ENCODE data around the gene CLIC2. TPM values are rescaled to one million over a fixed set of nuclear protein-coding genes. Genes with fewer than 3 reads are reported as not detected.
A peak's percentile ranks its signal among the peaks of the same experiment; 100 is the strongest.
"Not testable (repeated sequence)": the region's sequence is repeated elsewhere in the genome, so short reads cannot be mapped to it uniquely, and the experiment has no call there.

CLIC2 gene
- polyA plus RNA-seq (ENCODE audit: insufficient read length in 3 of 3): 1 to 10 TPM; 2.7 to 5.0 (median 3.8) TPM

GRCh38 chrX:155334486-155335336 lies at the start of gene CLIC2:
CLIC2 (minus strand) TSS chrX:155334614; CDS start chrX:155334427, 187 bp downstream.
- peak in 1 of 3 donors; percentile 1 for DNase-seq (ENCODE audit: low read depth in 3 of 3, low spot score in 2 of 3)

GRCh38 chrX:155382529-155382967 lies 48.1 kb upstream of the CLIC2 start:
- DNase-seq (ENCODE audit: low read depth in 3 of 3, low spot score in 2 of 3): not testable (repeated sequence)

- not testable (repeated sequence) for DNase-seq (ENCODE audit: low read depth in 3 of 3, low spot score in 2 of 3)
Observed at GRCh38 chrX:155381843-155382528, 47.6 kb upstream of the CLIC2 start, which contains the start of gene F8A2. F8A2 (plus strand) TSS chrX:155382095; CDS start chrX:155382115, 20 bp downstream.

GRCh38 chrX:155379802-155380201 lies 45.4 kb upstream of the CLIC2 start:
- not testable (repeated sequence) for DNase-seq (ENCODE audit: low read depth in 3 of 3, low spot score in 2 of 3)

- not testable (repeated sequence) for DNase-seq (ENCODE audit: low read depth in 3 of 3, low spot score in 2 of 3)
Observed at GRCh38 chrX:155373777-155374458, 39.5 kb upstream of the CLIC2 start.

- DNase-seq (ENCODE audit: low read depth in 3 of 3, low spot score in 2 of 3): not testable (repeated sequence)
Observed at GRCh38 chrX:155363712-155364111, 29.3 kb upstream of the CLIC2 start.

- DNase-seq (ENCODE audit: low read depth in 3 of 3, low spot score in 2 of 3): not testable (repeated sequence)
Observed at GRCh38 chrX:155349448-155349847, 15.0 kb upstream of the CLIC2 start.

- DNase-seq (ENCODE audit: low read depth in 3 of 3, low spot score in 2 of 3): not testable (repeated sequence)
Observed at GRCh38 chrX:155345689-155346088, 11.3 kb upstream of the CLIC2 start.

GRCh38 chrX:155335337-155335712 lies 911 bp upstream of the CLIC2 start:
- not testable (repeated sequence) for DNase-seq (ENCODE audit: low read depth in 3 of 3, low spot score in 2 of 3)

GRCh38 chrX:155333544-155334100 lies 792 bp downstream of the CLIC2 start:
- DNase-seq (ENCODE audit: low read depth in 3 of 3, low spot score in 2 of 3): no peak

- no peak for DNase-seq (ENCODE audit: low read depth in 3 of 3, low spot score in 2 of 3)
Observed at GRCh38 chrX:155330992-155331391, 3.4 kb downstream of the CLIC2 start.

GRCh38 chrX:155329293-155329692 lies 5.1 kb downstream of the CLIC2 start:
- DNase-seq (ENCODE audit: low read depth in 3 of 3, low spot score in 2 of 3): no peak

GRCh38 chrX:155326610-155327009 lies 7.8 kb downstream of the CLIC2 start:
- no peak for DNase-seq (ENCODE audit: low read depth in 3 of 3, low spot score in 2 of 3)

- no peak for DNase-seq (ENCODE audit: low read depth in 3 of 3, low spot score in 2 of 3)
Observed at GRCh38 chrX:155314260-155314659, 20.2 kb downstream of the CLIC2 start.

GRCh38 chrX:155313766-155314165 lies 20.6 kb downstream of the CLIC2 start:
- no peak for DNase-seq (ENCODE audit: low read depth in 3 of 3, low spot score in 2 of 3)

- no peak for DNase-seq (ENCODE audit: low read depth in 3 of 3, low spot score in 2 of 3)
Observed at GRCh38 chrX:155293771-155294170, 40.6 kb downstream of the CLIC2 start.

GRCh38 chrX:155279873-155280272 lies 54.5 kb downstream of the CLIC2 start:
- no peak for DNase-seq (ENCODE audit: low read depth in 3 of 3, low spot score in 2 of 3)

GRCh38 chrX:155270969-155271368 lies 63.4 kb downstream of the CLIC2 start:
- DNase-seq (ENCODE audit: low read depth in 3 of 3, low spot score in 2 of 3): no peak

- not testable (repeated sequence) for DNase-seq (ENCODE audit: low read depth in 3 of 3, low spot score in 2 of 3)
Observed at GRCh38 chrX:155267995-155268394, 66.4 kb downstream of the CLIC2 start.

- no peak for DNase-seq (ENCODE audit: low read depth in 3 of 3, low spot score in 2 of 3)
Observed at GRCh38 chrX:155266439-155266838, 68.0 kb downstream of the CLIC2 start.
